SK-N-SH (cell line): ENCODE measurements around the gene ADCYAP1R1. TPM values are rescaled to one million over a fixed set of nuclear protein-coding genes. Genes with fewer than 3 reads are reported as not detected.
A peak's percentile ranks its signal among the peaks of the same experiment; 100 is the strongest.

ENCODE experiments used
- CTCF ChIA-PET: fragments of 300-600, 350-600 bp; formaldehyde crosslinking; extraction: SDS; loops from one replicate; lab custom pipeline; 2021; lab: Yijun Ruan, JAX
- POLR2A ChIA-PET: fragments of 350-600 bp; sonication (Branson Sonifier 250); formaldehyde crosslinking; extraction: SDS; loops from one replicate; lab custom pipeline; 2020; ENCODE audit warnings: antibody characterized with exemption, inconsistent platforms; lab: Yijun Ruan, JAX
- DNase-seq: peaks from one replicate; pipeline ENCODE4 v3.0.0; 2012
- H2AFZ ChIP-seq: fragments of 200-600 bp; sonication (generic); 2 replicates; pipeline ENCODE4 v1.8.1; 2016; ENCODE audit warnings: antibody characterized with exemption, mild to moderate bottlenecking, low read depth
- H3F3A ChIP-seq: fragments of 200-600 bp; sonication (generic); replicated peaks from 2 replicates; pipeline ENCODE3; 2016; ENCODE audit warnings: antibody characterized with exemption, mild to moderate bottlenecking; ENCODE audit not compliant: insufficient read depth
- H3K27ac ChIP-seq, 2 experiments: fragments of 200-500 bp in 1 of 2; fragments of 200-600 bp in 1 of 2; sonication (Bioruptor generic) in 1 of 2; sonication (generic), shearing (Covaris generic) in 1 of 2; 2 replicates each; pipeline versions ENCODE4 v1.5.1 to v1.6.1; 2014 to 2016; ENCODE audit warnings: low read depth in 2 of 2, inconsistent platforms in 1 of 2, low read length in 1 of 2, mild to moderate bottlenecking in 1 of 2, mixed read lengths in 1 of 2
- H3K27me3 ChIP-seq: fragments of 200-600 bp; sonication (generic), shearing (Covaris generic); 2 replicates; pipeline ENCODE4 v1.6.1; 2016; ENCODE audit warnings: mixed run types; ENCODE audit not compliant: insufficient read depth
- H3K36me3 ChIP-seq, 2 experiments: fragments of 200-500 bp in 1 of 2; fragments of 200-600 bp in 1 of 2; sonication (Bioruptor generic) in 1 of 2; sonication (generic) in 1 of 2; replicated peaks in 1 of 2; 2 replicates each; pipeline versions ENCODE3 to v1.5.1; 2014 to 2016; ENCODE audit warnings: low read length in 1 of 2, mild to moderate bottlenecking in 1 of 2; ENCODE audit not compliant: insufficient read depth in 2 of 2, control insufficient read depth in 1 of 2
- H3K4me1 ChIP-seq, 2 experiments: fragments of 200-500 bp in 1 of 2; fragments of 200-600 bp in 1 of 2; sonication (Bioruptor generic) in 1 of 2; sonication (generic), shearing (Covaris generic) in 1 of 2; 2 replicates each; pipeline versions ENCODE4 v1.5.1 to v1.6.1; 2014 to 2016; ENCODE audit warnings: low read depth in 1 of 2, low read length in 1 of 2, mixed run types in 1 of 2; ENCODE audit not compliant: insufficient read depth in 2 of 2, control insufficient read depth in 1 of 2
- H3K4me2 ChIP-seq: fragments of 200-600 bp; sonication (generic), shearing (Covaris generic); 2 replicates; pipeline ENCODE4 v1.6.1; 2017; ENCODE audit warnings: mixed run types
- H3K4me3 ChIP-seq, 2 experiments: fragments of 200-500 bp in 1 of 2; fragments of 200-600 bp in 1 of 2; sonication (Bioruptor generic) in 1 of 2; sonication (generic), shearing (Covaris generic) in 1 of 2; 2 replicates each; pipeline versions ENCODE4 v1.5.1 to v1.8.1; 2014 to 2016; ENCODE audit warnings: low read depth in 2 of 2, inconsistent platforms in 1 of 2, low read length in 1 of 2, mild to moderate bottlenecking in 1 of 2, mixed read lengths in 1 of 2, moderate library complexity in 1 of 2
- H3K79me2 ChIP-seq: fragments of 200-600 bp; sonication (generic); 2 replicates; pipeline ENCODE4 v1.8.1; 2017; ENCODE audit warnings: mild to moderate bottlenecking; ENCODE audit not compliant: insufficient read depth
- H3K9ac ChIP-seq: fragments of 200-600 bp; sonication (generic); 2 replicates; pipeline ENCODE4 v1.6.1; 2017; ENCODE audit warnings: mixed run types
- H3K9me2 ChIP-seq: fragments of 200-600 bp; sonication (generic); 2 replicates; pipeline ENCODE4 v1.6.1; 2017; ENCODE audit warnings: mixed run types
- H3K9me3 ChIP-seq: fragments of 200-600 bp; sonication (generic); 2 replicates; pipeline ENCODE4 v1.6.1; 2017; ENCODE audit warnings: mixed run types, mild to moderate bottlenecking, moderate library complexity
- H4K20me1 ChIP-seq: fragments of 200-600 bp; sonication (generic); 2 replicates; pipeline ENCODE4 v1.6.1; 2017; ENCODE audit warnings: mild to moderate bottlenecking, mixed run types; ENCODE audit not compliant: insufficient read depth
- CHD2 ChIP-seq: fragments of 150-350 bp; IDR thresholded peaks from 2 replicates; pipeline ENCODE4 v1.6.1; 2018; ENCODE audit warnings: low read length; ENCODE audit not compliant: partially characterized antibody
- FOSL2 ChIP-seq: IDR thresholded peaks from 2 replicates; pipeline ENCODE4 v1.4.0; 2012; ENCODE audit warnings: low read depth, mild to moderate bottlenecking, moderate library complexity, borderline replicate concordance
- GATA2 ChIP-seq: sonication (generic); formaldehyde crosslinking; IDR thresholded peaks from 2 replicates; pipeline ENCODE4 v1.5.0; 2020; ENCODE audit warnings: mild to moderate bottlenecking, missing genetic modification reagents
- NFIC ChIP-seq: IDR thresholded peaks from 2 replicates; pipeline ENCODE4 v1.4.0; 2012; ENCODE audit warnings: borderline replicate concordance
- TCF12 ChIP-seq: IDR thresholded peaks from 2 replicates; pipeline ENCODE4 v1.4.0; 2012
- YY1 ChIP-seq: IDR thresholded peaks from 2 replicates; pipeline ENCODE4 v1.4.0; 2012; ENCODE audit warnings: low read depth, mild to moderate bottlenecking
- WGBS: methylation state at CpG from one replicate; pipeline ENCODE4 v1.1.6; 2017; ENCODE audit warnings: low lambda C conversion rate; 5-methylcytosine and 5-hydroxymethylcytosine counted together
- polyA plus RNA-seq, 3 experiments: library from polyadenylated mRNA; depleted of rRNA; stranded (reverse); fragments of >200 nt; gene quantifications; 2 replicates each; pipeline ENCODE4 v1.2.3, GENCODE V29; 2012
- TF ChIP-seq, protein P1 (sequence below): IDR thresholded peaks from 2 replicates; pipeline ENCODE4 v1.4.0; 2012; ENCODE audit warnings: low read depth, borderline replicate concordance
- TF ChIP-seq, protein P2 (sequence below): IDR thresholded peaks from 2 replicates; pipeline ENCODE4 v1.6.1; 2012; ENCODE audit warnings: mild to moderate bottlenecking, low read depth, low read length, moderate library complexity
- TF ChIP-seq, protein P3 (sequence below): IDR thresholded peaks from 2 replicates; pipeline ENCODE4 v1.4.0; 2012; ENCODE audit warnings: low read depth

The ADCYAP1R1 gene
- polyA plus RNA-seq, 1 of the 3 experiments (the other 2 are of a cell fraction): 0.08 TPM

DNA sequence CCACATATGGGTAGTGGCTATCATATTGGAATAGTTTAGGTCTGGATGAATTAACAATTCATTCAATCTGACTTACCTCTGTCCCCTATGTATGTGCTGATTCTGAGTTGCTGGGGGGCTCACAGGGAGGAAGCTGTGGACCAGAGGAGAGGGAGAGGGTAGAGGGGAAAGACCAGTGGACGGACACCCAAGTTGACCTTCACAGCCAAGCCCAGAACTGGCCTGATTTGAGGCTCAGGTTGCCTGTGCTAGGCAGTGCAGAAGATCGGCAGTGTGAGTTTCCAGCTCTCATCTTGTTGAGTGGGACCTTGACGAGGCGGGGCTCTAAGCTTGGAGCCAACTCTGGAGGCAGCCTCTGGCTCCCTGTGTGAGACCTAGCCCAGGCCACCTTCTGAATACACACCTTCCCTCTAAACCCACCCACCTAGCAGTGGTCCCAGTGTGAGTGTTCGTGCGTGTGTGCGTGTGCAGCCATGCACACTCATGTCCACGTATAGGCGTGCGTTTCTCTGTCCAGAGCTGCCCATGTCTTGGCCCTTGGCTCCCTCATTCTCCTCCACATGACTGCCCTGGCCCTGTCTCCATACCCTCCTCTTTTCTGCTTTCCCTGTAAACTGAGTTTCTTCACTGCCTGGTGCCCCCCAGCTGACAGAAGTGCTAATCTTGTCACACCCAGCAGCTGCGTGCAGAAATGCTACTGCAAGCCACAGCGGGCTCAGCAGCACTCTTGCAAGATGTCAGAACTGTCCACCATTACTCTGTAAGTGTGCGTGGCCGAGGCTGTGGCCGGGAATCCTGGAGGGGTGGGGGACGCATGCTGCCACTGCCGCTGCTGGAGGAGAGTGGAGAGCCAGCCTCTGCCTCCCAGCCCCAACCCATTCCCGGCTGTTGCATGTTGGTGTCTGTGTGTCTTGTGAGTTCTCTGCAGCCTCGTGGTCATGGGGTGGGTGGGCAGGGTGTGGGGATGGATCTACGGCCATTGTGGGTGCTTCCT lies 47.6 kb downstream of the ADCYAP1R1 start:
- Histone ChIP-seq H3K36me3 (no peaks in the 10 kb centered on the region), H3K27ac (no peak overlapping the region), H3K9me3 (no peaks in the 10 kb centered on the region), H4K20me1 (no peaks in the 10 kb centered on the region), H3K4me3 (no peak overlapping the region), H3K27me3 (peaks cover 16% of the 10 kb centered on the region), H3K79me2 (no peaks in the 10 kb centered on the region), H3K9ac (no peak overlapping the region), H3K9me2 (no peaks in the 10 kb centered on the region), H3F3A (no peaks in the 10 kb centered on the region), H3K4me2 (no peak overlapping the region), H2AFZ (no peak overlapping the region), H3K4me1 (no peaks in the 10 kb centered on the region; a peak in 1 of 4 replicates)
- TF ChIP-seq, protein P1, sequence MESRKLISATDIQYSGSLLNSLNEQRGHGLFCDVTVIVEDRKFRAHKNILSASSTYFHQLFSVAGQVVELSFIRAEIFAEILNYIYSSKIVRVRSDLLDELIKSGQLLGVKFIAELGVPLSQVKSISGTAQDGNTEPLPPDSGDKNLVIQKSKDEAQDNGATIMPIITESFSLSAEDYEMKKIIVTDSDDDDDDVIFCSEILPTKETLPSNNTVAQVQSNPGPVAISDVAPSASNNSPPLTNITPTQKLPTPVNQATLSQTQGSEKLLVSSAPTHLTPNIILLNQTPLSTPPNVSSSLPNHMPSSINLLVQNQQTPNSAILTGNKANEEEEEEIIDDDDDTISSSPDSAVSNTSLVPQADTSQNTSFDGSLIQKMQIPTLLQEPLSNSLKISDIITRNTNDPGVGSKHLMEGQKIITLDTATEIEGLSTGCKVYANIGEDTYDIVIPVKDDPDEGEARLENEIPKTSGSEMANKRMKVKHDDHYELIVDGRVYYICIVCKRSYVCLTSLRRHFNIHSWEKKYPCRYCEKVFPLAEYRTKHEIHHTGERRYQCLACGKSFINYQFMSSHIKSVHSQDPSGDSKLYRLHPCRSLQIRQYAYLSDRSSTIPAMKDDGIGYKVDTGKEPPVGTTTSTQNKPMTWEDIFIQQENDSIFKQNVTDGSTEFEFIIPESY: no peak
- TF ChIP-seq GATA2 (CRISPR knock-in tag) (no peak), CHD2 (no peak), FOSL2 (no peak), YY1 (no peak), TCF12 (no peak)
- TF ChIP-seq, protein P2, sequence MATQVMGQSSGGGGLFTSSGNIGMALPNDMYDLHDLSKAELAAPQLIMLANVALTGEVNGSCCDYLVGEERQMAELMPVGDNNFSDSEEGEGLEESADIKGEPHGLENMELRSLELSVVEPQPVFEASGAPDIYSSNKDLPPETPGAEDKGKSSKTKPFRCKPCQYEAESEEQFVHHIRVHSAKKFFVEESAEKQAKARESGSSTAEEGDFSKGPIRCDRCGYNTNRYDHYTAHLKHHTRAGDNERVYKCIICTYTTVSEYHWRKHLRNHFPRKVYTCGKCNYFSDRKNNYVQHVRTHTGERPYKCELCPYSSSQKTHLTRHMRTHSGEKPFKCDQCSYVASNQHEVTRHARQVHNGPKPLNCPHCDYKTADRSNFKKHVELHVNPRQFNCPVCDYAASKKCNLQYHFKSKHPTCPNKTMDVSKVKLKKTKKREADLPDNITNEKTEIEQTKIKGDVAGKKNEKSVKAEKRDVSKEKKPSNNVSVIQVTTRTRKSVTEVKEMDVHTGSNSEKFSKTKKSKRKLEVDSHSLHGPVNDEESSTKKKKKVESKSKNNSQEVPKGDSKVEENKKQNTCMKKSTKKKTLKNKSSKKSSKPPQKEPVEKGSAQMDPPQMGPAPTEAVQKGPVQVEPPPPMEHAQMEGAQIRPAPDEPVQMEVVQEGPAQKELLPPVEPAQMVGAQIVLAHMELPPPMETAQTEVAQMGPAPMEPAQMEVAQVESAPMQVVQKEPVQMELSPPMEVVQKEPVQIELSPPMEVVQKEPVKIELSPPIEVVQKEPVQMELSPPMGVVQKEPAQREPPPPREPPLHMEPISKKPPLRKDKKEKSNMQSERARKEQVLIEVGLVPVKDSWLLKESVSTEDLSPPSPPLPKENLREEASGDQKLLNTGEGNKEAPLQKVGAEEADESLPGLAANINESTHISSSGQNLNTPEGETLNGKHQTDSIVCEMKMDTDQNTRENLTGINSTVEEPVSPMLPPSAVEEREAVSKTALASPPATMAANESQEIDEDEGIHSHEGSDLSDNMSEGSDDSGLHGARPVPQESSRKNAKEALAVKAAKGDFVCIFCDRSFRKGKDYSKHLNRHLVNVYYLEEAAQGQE: no peak
- ChIA-PET POLR2A (interaction anchor here (1.4 kb wide), 1 partner anchor 8 kb away, joined by 3 read pairs; no protein-coding TSS in a partner anchor), CTCF (interaction anchor here (0.9 to 24.6 kb wide), 8 partner anchors 10 to 360 kb away, joined by 3 to 344 read pairs (median 6); no protein-coding TSS in a partner anchor)
- no peak for DNase-seq
- whole genome bisulfite sequencing: 57% methylated on average over 18 of the region's 20 CpGs

DNA sequence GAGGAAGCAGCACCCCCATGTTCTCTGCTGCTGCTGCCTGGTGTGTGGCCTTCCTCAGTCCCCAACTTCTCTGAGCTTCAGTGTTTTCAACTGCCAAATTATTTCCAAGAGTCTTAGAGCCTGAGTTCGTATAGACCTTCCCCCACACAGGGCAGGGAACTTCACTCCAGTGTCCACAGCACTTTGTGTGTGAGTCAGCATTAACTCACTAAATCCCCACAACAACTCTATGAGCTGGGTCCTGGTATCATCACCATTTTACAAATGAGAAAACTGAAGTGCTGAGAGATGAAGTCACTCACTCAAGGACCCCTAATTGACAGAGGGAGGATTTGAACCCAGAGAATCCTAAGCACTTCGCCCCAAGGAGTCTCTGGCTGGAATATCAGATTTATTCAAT lies 48.3 kb downstream of the ADCYAP1R1 start:
- Histone ChIP-seq H3K27ac (no peak overlapping the region), H3K9me3 (no peaks in the 10 kb centered on the region), H3K9me2 (no peaks in the 10 kb centered on the region), H3F3A (no peaks in the 10 kb centered on the region), H3K36me3 (no peaks in the 10 kb centered on the region), H4K20me1 (no peaks in the 10 kb centered on the region), H3K4me1 (no peaks in the 10 kb centered on the region; a peak in 1 of 4 replicates), H3K27me3 (peaks cover 16% of the 10 kb centered on the region), H3K79me2 (no peaks in the 10 kb centered on the region), H3K4me3 (no peak overlapping the region), H3K4me2 (no peak overlapping the region), H3K9ac (no peak overlapping the region), H2AFZ (no peak overlapping the region)
- ChIA-PET CTCF (interaction anchor here (0.9 to 24.6 kb wide), 6 partner anchors 23 to 360 kb away, joined by 3 to 344 read pairs (median 6); no protein-coding TSS in a partner anchor), POLR2A (no interaction called here)
- WGBS: 18% methylated on average over 2 of the region's 2 CpGs
- DNase-seq: peak; percentile 3
- TF ChIP-seq NFIC (no peak), FOSL2 (0 out of 2 replicates have a peak, but pooled peaks have one; percentile 4)
- TF ChIP-seq, protein P3, sequence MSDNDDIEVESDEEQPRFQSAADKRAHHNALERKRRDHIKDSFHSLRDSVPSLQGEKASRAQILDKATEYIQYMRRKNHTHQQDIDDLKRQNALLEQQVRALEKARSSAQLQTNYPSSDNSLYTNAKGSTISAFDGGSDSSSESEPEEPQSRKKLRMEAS: no peak
- TF ChIP-seq, protein P1: no peak
